H1 (cell line): ENCODE measurements around the gene FGD6. TPM values are rescaled to one million over a fixed set of nuclear protein-coding genes. Genes with fewer than 3 reads are reported as not detected.

Source experiments
- CTCF ChIA-PET: fragments of 300-600 bp; sonication (Branson Sonifier 250); formaldehyde crosslinking; loops from one replicate; lab custom pipeline; 2021; ENCODE audit not compliant: partially characterized antibody; lab: Charles Lee
- POLR2A ChIA-PET: fragments of 300-600 bp; sonication (Branson Sonifier 250); formaldehyde crosslinking; loops from one replicate; lab custom pipeline; 2021; ENCODE audit warnings: inconsistent platforms; ENCODE audit not compliant: partially characterized antibody; lab: Charles Lee
- DNase-seq, 2 experiments: peaks; one replicate each; pipeline versions ENCODE4 v3.0.0 to v3.0.0-alpha.2; 2010 to 2022; ENCODE audit warnings: low spot score in 2 of 2, low read depth in 1 of 2, mixed read lengths in 1 of 2
- FAIRE-seq: peaks from 2 replicates; lab custom pipeline; 2011; peaks lifted over from hg19 to GRCh38; lab: Jason Lieb, UNC
- H2AFZ ChIP-seq: 2 replicates; pipeline ENCODE4 v1.8.1; 2012; ENCODE audit warnings: low read length, inconsistent platforms
- H2AK5ac ChIP-seq: 2 replicates; pipeline ENCODE4 v1.6.1; 2013; ENCODE audit warnings: low read depth, low read length
- H2BK120ac ChIP-seq: replicated peaks from 2 replicates; pipeline ENCODE3; 2013; ENCODE audit warnings: low read depth, low read length, inconsistent platforms
- H2BK12ac ChIP-seq: 2 replicates; pipeline ENCODE4 v1.6.1; 2013; ENCODE audit warnings: low read depth, low read length
- H2BK15ac ChIP-seq: 2 replicates; pipeline ENCODE4 v1.6.1; 2013; ENCODE audit warnings: low read length
- H2BK20ac ChIP-seq: 2 replicates; pipeline ENCODE4 v1.6.1; 2013; ENCODE audit warnings: low read length
- H2BK5ac ChIP-seq: 2 replicates; pipeline ENCODE4 v1.6.1; 2013; ENCODE audit warnings: low read depth, low read length
- H3K14ac ChIP-seq: 2 replicates; pipeline ENCODE4 v1.6.1; 2013; ENCODE audit warnings: inconsistent platforms; ENCODE audit not compliant: insufficient read length
- H3K18ac ChIP-seq: 2 replicates; pipeline ENCODE4 v1.6.1; 2013; ENCODE audit warnings: low read length; ENCODE audit errors: extremely low read depth
- H3K23ac ChIP-seq: 2 replicates; pipeline ENCODE4 v1.6.1; 2013; ENCODE audit warnings: inconsistent platforms; ENCODE audit not compliant: insufficient read length
- H3K23me2 ChIP-seq: 2 replicates; pipeline ENCODE4 v1.6.1; 2013; ENCODE audit warnings: low read depth, low read length
- H3K27ac ChIP-seq: 2 replicates; pipeline ENCODE4 v1.6.1; 2011; ENCODE audit warnings: low read depth, low read length, inconsistent platforms
- H3K27me3 ChIP-seq, 4 experiments: replicated peaks in 1 of 4; 1 replicate in 1 of 4; 2 replicates in 3 of 4; pipeline versions ENCODE4 v1.6.1 to v1.8.1; 2011 to 2013; ENCODE audit warnings: low read length in 3 of 4, mild to moderate bottlenecking in 3 of 4, inconsistent platforms in 2 of 4, mixed read lengths in 2 of 4, moderate library complexity in 1 of 4; ENCODE audit not compliant: control insufficient read depth in 3 of 4, insufficient read depth in 3 of 4; ENCODE audit errors: extremely low read depth in 1 of 4
- H3K36me3 ChIP-seq, 4 experiments: 2 replicates each; pipeline versions ENCODE4 v1.6.1 to v1.8.1; 2011 to 2013; ENCODE audit warnings: mild to moderate bottlenecking in 4 of 4, low read length in 3 of 4, moderate library complexity in 2 of 4, control low read depth in 1 of 4, inconsistent platforms in 1 of 4; ENCODE audit not compliant: insufficient read depth in 4 of 4, control insufficient read depth in 2 of 4
- H3K4ac ChIP-seq: replicated peaks from 2 replicates; pipeline ENCODE3; 2013; ENCODE audit warnings: low read length, low read depth, mixed read lengths, inconsistent platforms; ENCODE audit not compliant: insufficient read length
- H3K4me1 ChIP-seq, 4 experiments: replicated peaks in 1 of 4; 1 replicate in 1 of 4; 2 replicates in 3 of 4; pipeline versions ENCODE4 v1.6.1 to v1.8.1; 2011 to 2013; ENCODE audit warnings: low read length in 3 of 4, inconsistent platforms in 2 of 4, mixed read lengths in 1 of 4; ENCODE audit not compliant: insufficient read depth in 4 of 4, control insufficient read depth in 3 of 4
- H3K4me2 ChIP-seq, 2 experiments: 2 replicates each; pipeline versions ENCODE4 v1.6.1 to v1.8.1; 2011 to 2013; ENCODE audit warnings: low read depth in 2 of 2, low read length in 2 of 2, control low read depth in 1 of 2, inconsistent platforms in 1 of 2, mild to moderate bottlenecking in 1 of 2; ENCODE audit not compliant: insufficient read depth in 1 of 2
- H3K4me3 ChIP-seq, 4 experiments: fragments of 200-600, 300-600 bp in 1 of 4; sonication (generic), shearing (Covaris generic), sonication (Bioruptor Twin) in 1 of 4; 2 replicates each; pipeline versions ENCODE4 v1.5.1 to v1.8.1; 2011 to 2016; ENCODE audit warnings: low read length in 4 of 4, low read depth in 3 of 4, control low read depth in 2 of 4, inconsistent platforms in 2 of 4, mild to moderate bottlenecking in 2 of 4, mixed read lengths in 1 of 4, moderate library complexity in 1 of 4; ENCODE audit not compliant: insufficient read depth in 2 of 4; ENCODE audit errors: extremely low read depth in 1 of 4
- H3K56ac ChIP-seq: replicated peaks from 2 replicates; pipeline ENCODE3; 2013; ENCODE audit warnings: low read depth, mild to moderate bottlenecking, mixed read lengths, low read length, inconsistent platforms; ENCODE audit not compliant: insufficient read length
- H3K79me1 ChIP-seq: 2 replicates; pipeline ENCODE4 v1.6.1; 2013; ENCODE audit warnings: low read depth, low read length, control low read depth
- H3K79me2 ChIP-seq, 2 experiments: 2 replicates each; pipeline versions ENCODE4 v1.6.1 to v1.8.1; 2012 to 2013; ENCODE audit warnings: low read length in 2 of 2, mild to moderate bottlenecking in 2 of 2, inconsistent platforms in 1 of 2; ENCODE audit not compliant: insufficient read depth in 2 of 2, control insufficient read depth in 1 of 2
- H3K9ac ChIP-seq, 4 experiments: replicated peaks in 1 of 4; 1 replicate in 1 of 4; 2 replicates in 3 of 4; pipeline versions ENCODE4 v1.6.1 to v1.8.1; 2011 to 2013; ENCODE audit warnings: low read depth in 3 of 4, low read length in 3 of 4, control low read depth in 2 of 4, mild to moderate bottlenecking in 2 of 4, moderate library complexity in 2 of 4, inconsistent platforms in 1 of 4; ENCODE audit errors: extremely low read depth in 1 of 4
- H3K9me3 ChIP-seq, 2 experiments: 2 replicates each; pipeline versions ENCODE4 v1.6.1 to v1.8.1; 2012 to 2013; ENCODE audit warnings: mild to moderate bottlenecking in 2 of 2, moderate library complexity in 2 of 2, control low read depth in 1 of 2, inconsistent platforms in 1 of 2, low read depth in 1 of 2, low read length in 1 of 2, mixed read lengths in 1 of 2; ENCODE audit not compliant: insufficient read depth in 2 of 2
- H4K20me1 ChIP-seq, 2 experiments: replicated peaks in 1 of 2; 2 replicates each; pipeline versions ENCODE3 to v1.8.1; 2011 to 2013; ENCODE audit warnings: inconsistent platforms in 2 of 2, low read length in 2 of 2, mild to moderate bottlenecking in 1 of 2; ENCODE audit not compliant: insufficient read depth in 2 of 2, control insufficient read depth in 1 of 2
- H4K5ac ChIP-seq: 2 replicates; pipeline ENCODE4 v1.6.1; 2013; ENCODE audit warnings: low read length, low read depth, mixed read lengths, inconsistent platforms; ENCODE audit not compliant: insufficient read length
- H4K8ac ChIP-seq: 2 replicates; pipeline ENCODE4 v1.8.0; 2013; ENCODE audit warnings: mild to moderate bottlenecking, moderate library complexity, low read length, inconsistent platforms; ENCODE audit not compliant: insufficient read depth; ENCODE audit errors: extremely low read depth
- H4K91ac ChIP-seq: replicated peaks from 2 replicates; pipeline ENCODE3; 2013; ENCODE audit warnings: low read length, mixed read lengths, inconsistent platforms; ENCODE audit not compliant: insufficient read length
- BRCA1 ChIP-seq: IDR thresholded peaks from 2 replicates; pipeline ENCODE4 v1.6.1; 2012; ENCODE audit warnings: low read depth, low read length, improper control_type of control experiment
- CHD2 ChIP-seq: IDR thresholded peaks from 2 replicates; pipeline ENCODE4 v1.6.1; 2012; ENCODE audit warnings: low read length, improper control_type of control experiment
- CREB1 ChIP-seq: IDR thresholded peaks from 2 replicates; pipeline ENCODE4 v1.6.1; 2012; ENCODE audit warnings: inconsistent platforms
- EZH2 ChIP-seq: fragments of 200-600 bp; sonication (generic); IDR thresholded peaks from 2 replicates; pipeline ENCODE4 v1.7.1; 2012; ENCODE audit warnings: low read depth, mild to moderate bottlenecking, moderate library complexity, low read length, inconsistent platforms; ENCODE audit not compliant: severe bottlenecking
- FOSL1 ChIP-seq: IDR thresholded peaks from 2 replicates; pipeline ENCODE4 v1.6.1; 2011; ENCODE audit warnings: mild to moderate bottlenecking, low read depth, low read length, moderate library complexity; ENCODE audit not compliant: insufficient read depth
- GTF2F1 ChIP-seq: IDR thresholded peaks from 2 replicates; pipeline ENCODE4 v1.6.1; 2012; ENCODE audit warnings: low read depth, low read length, improper control_type of control experiment, borderline replicate concordance
- NRF1 ChIP-seq: IDR thresholded peaks from 2 replicates; pipeline ENCODE4 v1.6.1; 2011; ENCODE audit warnings: mild to moderate bottlenecking, low read depth, low read length, improper control_type of control experiment
- RFX5 ChIP-seq: IDR thresholded peaks from 2 replicates; pipeline ENCODE4 v1.6.1; 2011; ENCODE audit warnings: low read depth, low read length, improper control_type of control experiment, borderline replicate concordance
- RNF2 ChIP-seq: fragments of 200-900, 300-1000 bp; sonication (generic); IDR thresholded peaks from 2 replicates; pipeline ENCODE4 v1.7.1; 2016; ENCODE audit warnings: borderline replicate concordance, low read depth, mild to moderate bottlenecking, antibody characterized with exemption, low read length; ENCODE audit not compliant: poor library complexity, severe bottlenecking; ENCODE audit errors: missing control alignments
- SAP30 ChIP-seq: fragments of 300-600 bp; sonication (generic); IDR thresholded peaks from 2 replicates; pipeline ENCODE4 v1.7.1; 2012; ENCODE audit warnings: low read length, moderate library complexity, mild to moderate bottlenecking, inconsistent platforms; ENCODE audit not compliant: insufficient read depth, insufficient replicate concordance
- SIN3A ChIP-seq, 2 experiments: IDR thresholded peaks in 1 of 2; conservative IDR thresholded peaks in 1 of 2; 2 replicates each; pipeline ENCODE4 v1.6.1; 2011 to 2012; ENCODE audit warnings: low read length in 2 of 2, improper control_type of control experiment in 1 of 2, low read depth in 1 of 2, mild to moderate bottlenecking in 1 of 2
- SIRT6 ChIP-seq: IDR thresholded peaks from one replicate; pipeline ENCODE4 v1.7.1; 2012; ENCODE audit warnings: low read length, inconsistent platforms
- SP1 ChIP-seq: IDR thresholded peaks from 2 replicates; pipeline ENCODE4 v1.6.1; 2011; ENCODE audit warnings: low read depth, low read length
- TAF1 ChIP-seq: IDR thresholded peaks from 2 replicates; pipeline ENCODE4 v1.6.1; 2011; ENCODE audit warnings: mild to moderate bottlenecking, low read depth, low read length
- YY1 ChIP-seq: IDR thresholded peaks from 2 replicates; pipeline ENCODE4 v1.6.1; 2011; ENCODE audit warnings: low read depth, mild to moderate bottlenecking, low read length
- WGBS, 2 experiments: shearing (Covaris generic) in 1 of 2; methylation state at CpG; one replicate each; pipeline versions ENCODE4 v1.1.6 to v1.1.7; 2013 to 2015; ENCODE audit warnings: low lambda C conversion rate in 2 of 2, mixed read lengths in 2 of 2, inconsistent platforms in 1 of 2, low coverage in 1 of 2, missing lambda C conversion rate in 1 of 2; ENCODE audit not compliant: insufficient replicate concordance in 2 of 2, insufficient coverage in 1 of 2, insufficient read length in 1 of 2; ENCODE audit errors: extremely low coverage in 1 of 2, missing lambda C conversion rate in 1 of 2; 5-methylcytosine and 5-hydroxymethylcytosine counted together
- polyA plus RNA-seq, 7 experiments: library from polyadenylated mRNA; depleted of rRNA in 3 of 7; stranded (reverse) in 5 of 7; unstranded in 2 of 7; fragments of >200 nt in 5 of 7; fragments of 200-250 nt in 2 of 7; gene quantifications; 1 replicate in 5 of 7; 2 replicates in 1 of 7; 4 replicates in 1 of 7; pipeline versions ENCODE4 v1.2.1 to v1.2.3, GENCODE V29; 2011 to 2013; ENCODE audit warnings: missing spikeins in 2 of 7, mixed read lengths in 2 of 7
- total RNA-seq: library from RNA; stranded (reverse); fragmentation: NEBNext Ultra II Directional; extraction: Animal tissue kit (Norgen Biotek cat#: 25700); gene quantifications from 2 replicates; pipeline ENCODE4 v1.2.1, GENCODE V29; 2021

Gene FGD6
- total and polyA plus RNA-seq, 2 of the 8 experiments (the other 6 are each of a cell fraction or from before 2014, with no cell fraction given) = 12.2 to 24.3 TPM

DNA sequence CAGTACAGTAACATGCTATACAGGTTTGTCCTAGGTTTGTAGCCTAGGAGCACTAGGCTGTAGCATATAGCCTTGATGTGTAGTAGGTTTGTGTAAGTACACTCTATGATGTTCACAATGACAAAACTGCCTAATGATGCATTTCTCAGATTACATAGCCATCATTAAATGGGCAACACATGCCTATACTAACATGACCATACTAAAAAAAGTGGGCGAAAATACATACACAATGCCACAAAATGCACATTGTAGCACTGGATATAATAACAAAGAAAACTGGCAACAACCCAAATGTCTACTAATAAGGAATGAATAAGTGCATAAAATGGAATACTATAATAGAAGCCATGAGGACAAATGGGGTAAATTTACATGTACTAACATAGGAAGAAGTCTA is 182.5 kb downstream of the FGD6 start:
- H3K4me2 ChIP-seq = no peak overlapping the region
- no peak overlapping the region for H4K91ac ChIP-seq
- no peak overlapping the region for H3K4me3 ChIP-seq
- H4K5ac ChIP-seq = no peak overlapping the region
- no peaks in the 10 kb centered on the region for H3K23me2 ChIP-seq
- no peak for FAIRE-seq
- no peak overlapping the region for H2BK120ac ChIP-seq
- no peak overlapping the region for H2BK15ac ChIP-seq
- H4K8ac ChIP-seq = no peak overlapping the region
- no peaks in the 10 kb centered on the region for H3K79me2 ChIP-seq
- ChIA-PET POLR2A (interaction anchor here (1.1 kb wide), 1 partner anchor 9 kb away, joined by 4 read pairs; no protein-coding TSS in a partner anchor), CTCF (no interaction called here)
- WGBS, 2 experiments = 80% methylated on average over 1 of the region's 1 CpG; no CpG with 5 or more reads in 1 of the 2 experiments
- no peak overlapping the region for H3K56ac ChIP-seq
- H2AFZ ChIP-seq = no peak overlapping the region
- H3K27me3 ChIP-seq = no peaks in the 10 kb centered on the region
- no peaks in the 10 kb centered on the region for H3K79me1 ChIP-seq
- no peaks in the 10 kb centered on the region for H3K9me3 ChIP-seq
- H3K18ac ChIP-seq = no peak overlapping the region
- H3K36me3 ChIP-seq = peaks cover 0 to 58% (median 6%) of the 10 kb centered on the region in 4 experiments; a peak in 4 of 8 replicates
- H3K27ac ChIP-seq = no peak overlapping the region
- peaks cover 1 to 2% of the 10 kb centered on the region in 2 experiments for H4K20me1 ChIP-seq
- H3K14ac ChIP-seq = no peak overlapping the region
- H3K23ac ChIP-seq = no peak overlapping the region
- DNase-seq = no peak
- H2BK12ac ChIP-seq = no peak overlapping the region
- no peak overlapping the region for H2BK5ac ChIP-seq
- no peak overlapping the region for H2BK20ac ChIP-seq
- no peak overlapping the region for H3K4ac ChIP-seq
- no peak overlapping the region for H2AK5ac ChIP-seq
- H3K9ac ChIP-seq = no peak overlapping the region
- H3K4me1 ChIP-seq = no peaks in the 10 kb centered on the region
- TF ChIP-seq GTF2F1 (no peak), NRF1 (no peak), BRCA1 (no peak), RFX5 (no peak), FOSL1 (no peak), SIN3A (conservative IDR thresholded peaks at IDR 0.05 in 1 of 2, IDR thresholded peaks at IDR 0.05 in 1 of 2; ENCODE audit: low read depth in 1 of 2, low read length in 2 of 2) (no peak), TAF1 (no peak), CHD2 (no peak), SAP30 (no peak), SP1 (no peak), SIRT6 (no peak), YY1 (no peak), CREB1 (no peak), RNF2 (no peak), EZH2 (no peak)
